HG02678 (cell line): ENCODE measurements around the gene BRD1.

Experiments
- ATAC-seq: cut with Tn5 transposase; IDR thresholded peaks from one replicate; pipeline ENCODE4 v1.9.1; 2021; ENCODE audit warnings: mild to moderate bottlenecking, moderate library complexity; ENCODE audit not compliant: unreplicated experiment

The BRD1 gene

GRCh38 chr22:49803737-49804375 lies 23.8 kb downstream of the BRD1 start:
- ATAC-seq: no peak

- ATAC-seq: no peak
Measured at GRCh38 chr22:49803134-49803533, 24.5 kb downstream of the BRD1 start.

GRCh38 chr22:49801391-49802060 lies 26.1 kb downstream of the BRD1 start:
- ATAC-seq: no peak

- no peak for ATAC-seq
Measured at GRCh38 chr22:49800408-49801238, 27.1 kb downstream of the BRD1 start.

GRCh38 chr22:49799431-49800075 lies 28.1 kb downstream of the BRD1 start:
- no peak for ATAC-seq

- ATAC-seq: no peak
Measured at GRCh38 chr22:49798486-49799151, 29.1 kb downstream of the BRD1 start.

- ATAC-seq: no peak
Measured at GRCh38 chr22:49797706-49798105, 30.0 kb downstream of the BRD1 start.

GRCh38 chr22:49796596-49797270 lies 30.9 kb downstream of the BRD1 start:
- ATAC-seq: no peak

- no peak for ATAC-seq
Measured at GRCh38 chr22:49795521-49795920, 32.2 kb downstream of the BRD1 start.

GRCh38 chr22:49793871-49794270 lies 33.8 kb downstream of the BRD1 start:
- no peak for ATAC-seq

GRCh38 chr22:49793296-49793695 lies 34.4 kb downstream of the BRD1 start:
- no peak for ATAC-seq

GRCh38 chr22:49792107-49792506 lies 35.6 kb downstream of the BRD1 start:
- ATAC-seq: no peak

- ATAC-seq: no peak
Measured at GRCh38 chr22:49791682-49792081, 36.0 kb downstream of the BRD1 start.

- no peak for ATAC-seq
Measured at GRCh38 chr22:49790912-49791311, 36.8 kb downstream of the BRD1 start.

- ATAC-seq: no peak
Measured at GRCh38 chr22:49789289-49790141, 38.2 kb downstream of the BRD1 start.

- ATAC-seq: no peak
Measured at GRCh38 chr22:49788504-49788903, 39.2 kb downstream of the BRD1 start.

GRCh38 chr22:49787861-49788260 lies 39.8 kb downstream of the BRD1 start:
- no peak for ATAC-seq

- ATAC-seq: no peak
Measured at GRCh38 chr22:49786976-49787706, 40.5 kb downstream of the BRD1 start.
